BLaER1 treated with 17β-estradiol and CSF1 and Interleukin-3, amounts not matched to agents 10 nM and 100 nM (cell line): ENCODE measurements around the gene TEX48.

Source experiments
- H3K27ac ChIP-seq, 11 experiments: shearing (Covaris generic); formaldehyde crosslinking; 2 replicates each; pipeline ENCODE4 v1.8.1; 2022
- H3K27me3 ChIP-seq, 11 experiments: shearing (Covaris generic); formaldehyde crosslinking; 2 replicates each; pipeline ENCODE4 v1.8.1; 2022
- H3K36me3 ChIP-seq, 11 experiments: shearing (Covaris generic); formaldehyde crosslinking; 2 replicates each; pipeline ENCODE4 v1.8.1; 2022
- H3K4me1 ChIP-seq, 10 experiments: shearing (Covaris generic); formaldehyde crosslinking; 2 replicates each; pipeline ENCODE4 v1.8.1; 2022
- H3K4me2 ChIP-seq, 11 experiments: shearing (Covaris generic); formaldehyde crosslinking; 2 replicates each; pipeline ENCODE4 v1.8.1; 2022
- H3K4me3 ChIP-seq, 10 experiments: shearing (Covaris generic); formaldehyde crosslinking; 2 replicates each; pipeline ENCODE4 v1.8.1; 2022
- H3K9ac ChIP-seq, 11 experiments: shearing (Covaris generic); formaldehyde crosslinking; 2 replicates each; pipeline ENCODE4 v1.8.1; 2022
- H3K9me3 ChIP-seq, 11 experiments: shearing (Covaris generic); formaldehyde crosslinking; replicated peaks in 1 of 11; 2 replicates each; pipeline ENCODE4 v1.8.1; 2022
- H4K20me1 ChIP-seq, 11 experiments: shearing (Covaris generic); formaldehyde crosslinking; 2 replicates each; pipeline ENCODE4 v1.8.1; 2022
- Cebpa-rat ChIP-seq, 11 experiments: shearing (Covaris generic); IDR thresholded peaks; 2 replicates each; pipeline ENCODE4 v1.8.1; 2022

The TEX48 gene

DNA sequence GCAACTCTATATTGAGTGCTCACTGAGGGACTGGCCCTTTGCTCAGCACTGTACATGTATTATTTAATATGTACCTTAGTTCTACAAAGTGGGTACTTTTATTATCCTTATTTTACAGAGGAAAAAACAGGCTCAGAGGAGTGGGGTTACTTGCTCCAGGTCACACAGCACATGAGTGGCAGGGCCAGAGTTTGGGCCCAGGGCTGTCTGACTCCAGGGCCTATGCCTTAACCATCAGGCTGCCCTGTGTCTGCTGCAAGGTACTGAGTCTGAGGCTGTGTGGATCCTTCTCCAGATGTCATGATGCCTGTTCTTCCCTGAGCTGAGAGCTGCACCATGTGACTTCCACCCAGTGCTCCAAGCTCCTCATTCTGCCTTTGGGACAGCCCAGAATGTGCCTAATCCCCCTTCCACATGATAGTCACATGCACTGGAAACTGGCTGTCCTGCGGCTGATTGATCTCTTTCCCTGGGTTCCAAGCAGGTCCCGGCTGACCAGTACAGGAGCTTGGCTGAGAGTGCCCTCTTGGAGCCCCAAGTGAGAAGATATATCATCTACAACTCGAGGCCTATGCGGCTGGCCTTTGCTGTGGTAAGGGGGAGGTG lies 55.5 kb downstream of the TEX48 start:
- peaks cover 88 to 100% (median 99%) of the 10 kb centered on the region in 11 experiments for H3K36me3 ChIP-seq
- H3K4me3 ChIP-seq, result no peak overlapping the region
- H3K9ac ChIP-seq, result 0 out of 22 replicates have a peak overlapping the region, but pooled peaks of 1 of the 11 experiments have one; percentile 8
- H3K4me1 ChIP-seq, result peaks cover 0 to 16% (median 0%) of the 10 kb centered on the region in 10 experiments; a peak in 7 of 20 replicates
- no peak overlapping the region for H3K4me2 ChIP-seq
- H3K9me3 ChIP-seq, result no peaks in the 10 kb centered on the region
- no peak overlapping the region for H3K27ac ChIP-seq
- no peak for TF ChIP-seq Cebpa-rat (IDR thresholded peaks at IDR 0.05)
- no peaks in the 10 kb centered on the region for H3K27me3 ChIP-seq
- H4K20me1 ChIP-seq, result peaks cover 0 to 92% (median 16%) of the 10 kb centered on the region in 11 experiments; a peak in 15 of 22 replicates

GRCh38 chr9:114624677-114625076 lies 57.3 kb downstream of the TEX48 start:
- Histone ChIP-seq H3K4me3 (no peak overlapping the region), H3K27me3 (no peaks in the 10 kb centered on the region), H3K27ac (no peak overlapping the region), H3K9ac (peak overlapping the region in 1 of 11 experiments; percentile 50; a peak in 1 of 22 replicates), H3K4me1 (peaks cover 2 to 22% (median 7%) of the 10 kb centered on the region in 10 experiments; a peak in 19 of 20 replicates), H3K9me3 (no peaks in the 10 kb centered on the region), H3K36me3 (peaks cover 84 to 100% (median 96%) of the 10 kb centered on the region in 11 experiments), H3K4me2 (peak overlapping the region in 2 of 11 experiments; percentile 21 to 34; a peak in 3 of 22 replicates), H4K20me1 (peaks cover 0 to 87% (median 16%) of the 10 kb centered on the region in 11 experiments; a peak in 14 of 22 replicates)
- TF ChIP-seq Cebpa-rat (IDR thresholded peaks at IDR 0.05), result no peak

DNA sequence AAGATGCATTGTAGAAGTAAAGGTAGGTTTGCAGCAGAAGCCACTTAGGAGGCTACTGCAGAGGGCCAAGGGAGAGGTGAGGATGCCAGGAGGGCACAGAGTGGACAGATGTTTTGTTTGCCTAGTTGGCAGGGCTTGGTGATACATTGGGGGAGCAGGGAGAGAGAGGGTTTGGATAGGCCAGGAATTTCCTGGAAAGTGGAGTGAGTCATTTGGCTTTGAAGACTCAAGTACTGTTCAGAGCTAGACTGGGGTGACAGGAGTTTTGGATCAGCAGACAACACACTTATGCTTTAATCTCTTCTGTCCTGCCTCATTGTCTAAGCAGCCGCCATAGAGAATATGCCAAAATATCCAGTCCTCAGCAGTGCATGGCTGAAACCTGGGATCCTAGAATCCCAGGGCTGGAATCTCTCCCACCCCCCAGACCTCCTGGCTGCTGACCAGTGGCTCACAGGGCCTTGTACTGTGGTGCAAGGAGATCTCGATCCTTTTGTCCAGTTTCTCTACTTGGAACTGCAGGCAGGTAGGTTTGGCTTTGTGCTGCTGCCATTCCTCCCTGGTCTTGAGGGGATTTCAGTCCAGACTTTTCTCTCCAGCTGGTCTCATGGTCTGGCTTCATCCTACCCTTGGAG lies 59.9 kb downstream of the TEX48 start:
- no peak for TF ChIP-seq Cebpa-rat (IDR thresholded peaks at IDR 0.05)

DNA sequence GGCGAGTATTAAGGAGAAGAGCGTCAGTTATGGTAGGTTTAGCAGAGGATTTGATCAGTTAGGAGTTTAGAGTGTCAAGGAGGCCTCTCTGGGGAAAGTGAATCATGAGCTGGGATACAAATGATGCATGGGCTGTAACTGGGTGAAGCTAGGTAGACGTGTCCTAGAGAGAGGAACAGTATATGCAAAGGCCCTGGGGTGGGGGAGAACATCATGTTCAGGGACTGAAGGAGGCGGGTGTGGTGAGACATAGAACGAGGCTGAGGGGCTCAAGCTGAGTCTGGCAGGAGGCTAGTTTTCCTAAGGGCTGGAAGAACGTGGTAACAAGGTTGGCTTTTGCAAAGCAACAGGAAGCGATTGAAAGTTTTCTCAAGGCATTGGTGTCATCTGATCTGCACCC lies 60.4 kb downstream of the TEX48 start:
- Histone ChIP-seq H3K9ac (no peak overlapping the region), H3K4me1 (peaks cover 34 to 51% (median 39%) of the 10 kb centered on the region in 10 experiments), H3K27ac (no peak overlapping the region), H3K36me3 (peaks cover 57 to 88% (median 81%) of the 10 kb centered on the region in 11 experiments), H4K20me1 (peaks cover 0 to 77% (median 16%) of the 10 kb centered on the region in 11 experiments; a peak in 12 of 22 replicates), H3K4me2 (no peak overlapping the region), H3K4me3 (no peak overlapping the region), H3K9me3 (no peaks in the 10 kb centered on the region), H3K27me3 (no peaks in the 10 kb centered on the region)
- no peak for TF ChIP-seq Cebpa-rat (IDR thresholded peaks at IDR 0.05)

More for the DNA sequence above, 59.9 kb downstream of the TEX48 start:
- no peak overlapping the region for H3K9ac ChIP-seq
- peaks cover 28 to 46% (median 33%) of the 10 kb centered on the region in 10 experiments for H3K4me1 ChIP-seq
- H3K4me2 ChIP-seq, result no peak overlapping the region
- H3K4me3 ChIP-seq, result no peak overlapping the region
- peaks cover 63 to 94% (median 86%) of the 10 kb centered on the region in 11 experiments for H3K36me3 ChIP-seq
- no peaks in the 10 kb centered on the region for H3K27me3 ChIP-seq
- peaks cover 0 to 77% (median 16%) of the 10 kb centered on the region in 11 experiments; a peak in 12 of 22 replicates for H4K20me1 ChIP-seq
- H3K9me3 ChIP-seq, result no peaks in the 10 kb centered on the region
- H3K27ac ChIP-seq, result no peak overlapping the region

GRCh38 chr9:114619191-114619761 lies 62.7 kb downstream of the TEX48 start:
- peak overlapping the region; percentile 34 to 63 (median 44); a peak in 17 of 20 replicates for H3K4me3 ChIP-seq
- peak overlapping the region; percentile 74 to 99 (median 84) for H3K4me2 ChIP-seq
- no peaks in the 10 kb centered on the region for H3K9me3 ChIP-seq
- no peaks in the 10 kb centered on the region for H3K27me3 ChIP-seq
- H3K9ac ChIP-seq, result peak overlapping the region; percentile 42 to 75 (median 67)
- peaks cover 37 to 78% (median 62%) of the 10 kb centered on the region in 11 experiments for H3K36me3 ChIP-seq
- no peak for TF ChIP-seq Cebpa-rat (IDR thresholded peaks at IDR 0.05)
- H3K4me1 ChIP-seq, result peaks cover 42 to 63% (median 56%) of the 10 kb centered on the region in 10 experiments
- H3K27ac ChIP-seq, result peak overlapping the region; percentile 43 to 84 (median 77); a peak in 21 of 22 replicates
- peaks cover 0 to 74% (median 9%) of the 10 kb centered on the region in 11 experiments; a peak in 10 of 22 replicates for H4K20me1 ChIP-seq

- TF ChIP-seq Cebpa-rat (IDR thresholded peaks at IDR 0.05), result no peak
- peak overlapping the region; percentile 52 to 75 (median 66); a peak in 21 of 22 replicates for H3K9ac ChIP-seq
- peak overlapping the region; percentile 56 to 84 (median 77) for H3K27ac ChIP-seq
- peaks cover 0 to 77% (median 11%) of the 10 kb centered on the region in 11 experiments; a peak in 6 of 22 replicates for H4K20me1 ChIP-seq
- H3K4me3 ChIP-seq, result peak overlapping the region in 1 of 10 experiments; percentile 12; a peak in 3 of 20 replicates
- no peaks in the 10 kb centered on the region for H3K27me3 ChIP-seq
- peak overlapping the region; percentile 74 to 99 (median 84) for H3K4me2 ChIP-seq
- peaks cover 22 to 70% (median 44%) of the 10 kb centered on the region in 11 experiments for H3K36me3 ChIP-seq
- H3K9me3 ChIP-seq, result no peaks in the 10 kb centered on the region
- H3K4me1 ChIP-seq, result peaks cover 65 to 85% (median 80%) of the 10 kb centered on the region in 10 experiments
Observed at GRCh38 chr9:114616684-114617520, 65.1 kb downstream of the TEX48 start.
